Fibroblast of skin of abdomen (primary cell): Measurements from ENCODE around the gene VAPB.

ENCODE experiments used
- DNase-seq: peaks from one replicate; pipeline ENCODE4 v3.0.0-alpha.2; 2013

VAPB gene

GRCh38 chr20:58483470-58483869, 94.4 kb downstream of the VAPB start:
- no peak for DNase-seq

- DNase-seq: no peak
These were observed 96.4 kb downstream of the VAPB start for GRCh38 chr20:58485393-58485792.

- no peak for DNase-seq
These were observed 97.2 kb downstream of the VAPB start for GRCh38 chr20:58486207-58486606.

- no peak for DNase-seq
These were observed 103.2 kb downstream of the VAPB start for GRCh38 chr20:58492074-58492718.

- DNase-seq: no peak
These were observed 103.9 kb downstream of the VAPB start for GRCh38 chr20:58492795-58493524.

- no peak for DNase-seq
These were observed 106.0 kb downstream of the VAPB start for GRCh38 chr20:58494923-58495622.

- DNase-seq: no peak
These were observed 106.8 kb downstream of the VAPB start for GRCh38 chr20:58495623-58496428.

GRCh38 chr20:58496429-58496769, 107.4 kb downstream of the VAPB start:
- DNase-seq: no peak

- DNase-seq: no peak
These were observed 108.1 kb downstream of the VAPB start for GRCh38 chr20:58497076-58497641.

GRCh38 chr20:58497724-58498469, 108.9 kb downstream of the VAPB start:
- DNase-seq: no peak

GRCh38 chr20:58498470-58499068, 109.5 kb downstream of the VAPB start:
- no peak for DNase-seq

- DNase-seq: no peak
These were observed 111.2 kb downstream of the VAPB start for GRCh38 chr20:58500256-58500655.
